ENCODE data around the gene ADGRG4.

Gene ADGRG4

DNA sequence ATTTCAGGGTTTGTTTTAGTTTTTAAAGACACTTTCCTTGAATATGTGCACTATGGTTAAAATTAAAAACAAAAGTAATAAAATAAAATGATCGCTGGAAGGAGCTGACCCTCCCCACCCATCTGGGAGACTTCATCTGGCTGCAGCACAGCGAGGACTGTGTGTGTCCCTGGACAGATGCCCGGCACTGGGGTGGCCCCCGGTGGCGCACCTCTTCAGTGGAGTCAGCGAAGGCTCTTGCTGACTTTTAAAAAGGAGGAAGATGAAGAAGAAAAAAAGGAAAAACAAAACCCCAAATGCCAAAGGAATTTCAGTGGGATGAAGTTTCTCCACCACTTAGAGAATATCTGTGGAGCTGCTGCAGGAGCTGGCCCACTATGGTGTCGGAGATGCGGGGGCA, 5.4 kb upstream of the ADGRG4 start:
- no peak for DNase-seq

DNA sequence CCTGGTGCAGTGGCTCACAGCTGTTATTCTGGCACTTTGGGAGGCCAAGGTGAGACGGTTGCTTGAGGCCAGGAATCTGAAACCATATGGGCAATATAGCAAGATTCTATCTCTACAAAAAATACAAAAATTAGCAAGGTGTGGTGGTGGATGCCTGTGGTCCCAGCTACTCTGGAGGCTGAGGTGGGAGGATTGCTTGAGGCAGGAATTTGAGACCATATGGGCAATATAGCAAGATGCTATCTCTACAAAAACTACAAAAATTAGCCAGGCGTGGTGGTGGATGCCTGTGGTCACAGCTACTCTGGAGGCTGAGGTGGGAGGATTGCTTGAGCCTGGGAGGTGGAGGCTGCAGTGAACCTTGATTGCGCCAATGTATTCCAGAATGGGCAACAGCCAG, 2.3 kb downstream of the ADGRG4 start:
- DNase-seq = no peak

DNA sequence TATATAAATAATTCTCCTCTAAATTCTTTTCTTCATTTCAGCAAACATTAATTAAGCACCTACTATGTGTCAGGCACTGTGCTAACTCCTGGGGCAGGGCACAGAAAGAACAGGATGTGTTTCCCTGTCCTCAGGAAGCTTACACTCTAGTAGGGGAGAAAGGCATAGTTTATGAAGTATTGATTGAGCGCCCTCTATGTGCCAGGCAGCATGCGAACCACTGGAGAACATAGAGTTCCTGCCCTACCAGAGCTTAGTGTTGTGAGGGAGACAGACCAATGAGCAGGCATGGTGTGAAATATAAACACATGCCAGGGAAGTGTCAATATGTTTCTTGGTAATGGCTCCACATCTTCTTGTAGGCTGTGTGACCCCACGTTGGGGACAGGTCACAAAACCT, 3.7 kb downstream of the ADGRG4 start:
- no peak for DNase-seq

DNA sequence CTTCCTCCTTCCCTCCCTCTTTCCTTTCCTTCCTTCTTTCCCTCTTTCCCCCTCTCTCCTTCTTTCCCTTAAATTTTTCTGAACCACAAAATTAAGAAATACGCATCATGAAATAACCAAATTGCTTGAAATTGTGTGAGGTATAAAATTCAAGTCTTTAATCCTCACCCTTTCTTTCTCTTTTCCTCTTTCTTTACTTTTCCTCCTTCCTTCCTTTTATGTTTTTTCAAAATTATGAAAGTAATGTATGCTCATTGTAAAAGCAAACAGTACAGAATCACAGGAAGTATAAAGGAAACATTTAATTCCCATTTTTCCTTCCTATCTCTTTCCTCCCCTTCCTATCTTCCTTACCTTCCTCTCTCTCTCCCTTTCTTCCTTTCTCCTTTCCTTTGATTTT, 5.4 kb downstream of the ADGRG4 start:
- no peak for DNase-seq

DNA sequence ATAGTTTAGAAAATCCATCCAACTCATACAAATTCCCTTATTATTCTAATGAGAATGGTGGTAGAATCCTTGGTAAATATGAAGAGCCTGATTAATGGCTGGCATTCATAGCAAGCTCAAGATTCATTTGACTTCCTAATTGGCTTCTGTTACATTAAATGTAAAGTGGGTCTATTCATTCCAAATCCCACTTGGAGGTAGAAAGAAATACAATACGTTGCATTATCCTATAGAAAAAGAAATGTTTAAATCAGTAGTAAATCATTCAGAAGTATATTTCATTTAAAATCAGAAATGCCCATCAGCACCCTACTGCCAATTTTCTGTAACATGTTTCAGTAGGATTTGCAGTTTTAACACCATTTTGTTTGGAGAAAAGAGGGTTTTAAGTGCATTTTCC, 6.7 kb downstream of the ADGRG4 start:
- DNase-seq = no peak

DNA sequence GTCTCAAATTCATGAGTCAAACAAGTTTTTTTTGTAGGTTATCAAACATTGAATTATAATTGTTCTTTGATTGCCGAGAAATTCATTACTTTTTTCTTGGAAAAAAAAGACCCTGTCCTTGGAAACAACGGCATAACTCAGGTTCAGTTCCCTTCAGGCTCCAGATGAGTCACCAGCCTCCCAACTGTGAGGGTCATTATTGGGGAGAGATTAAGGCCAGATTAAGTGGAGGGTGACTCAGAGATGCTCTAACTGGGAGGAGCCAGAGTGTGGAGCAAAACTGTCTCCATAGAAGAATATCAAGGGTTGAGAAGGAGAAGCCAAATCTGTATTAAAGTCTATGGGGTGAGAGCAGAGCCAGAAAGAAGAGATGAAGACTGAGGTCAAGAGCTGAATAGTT, 9.6 kb downstream of the ADGRG4 start:
- DNase-seq = peak; percentile 21

DNA sequence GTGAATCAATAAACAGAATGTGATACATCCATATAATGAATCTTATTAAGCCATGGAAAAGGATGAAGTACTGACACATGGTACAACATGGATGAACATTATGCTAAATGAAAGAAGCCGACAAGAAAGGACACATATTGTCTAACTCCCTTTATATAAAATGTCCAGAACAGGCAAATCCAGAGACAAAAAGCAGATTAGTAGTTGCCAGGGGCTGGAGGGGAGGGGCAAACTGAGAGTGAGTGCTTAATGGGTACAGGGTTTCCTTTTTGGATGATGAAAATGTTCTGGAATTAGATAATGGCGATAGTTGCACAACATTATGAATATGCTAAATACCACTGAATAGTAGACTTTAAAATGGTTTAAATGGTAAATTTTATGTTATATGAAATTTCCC, 17.4 kb downstream of the ADGRG4 start:
- DNase-seq = peak; percentile 38

DNA sequence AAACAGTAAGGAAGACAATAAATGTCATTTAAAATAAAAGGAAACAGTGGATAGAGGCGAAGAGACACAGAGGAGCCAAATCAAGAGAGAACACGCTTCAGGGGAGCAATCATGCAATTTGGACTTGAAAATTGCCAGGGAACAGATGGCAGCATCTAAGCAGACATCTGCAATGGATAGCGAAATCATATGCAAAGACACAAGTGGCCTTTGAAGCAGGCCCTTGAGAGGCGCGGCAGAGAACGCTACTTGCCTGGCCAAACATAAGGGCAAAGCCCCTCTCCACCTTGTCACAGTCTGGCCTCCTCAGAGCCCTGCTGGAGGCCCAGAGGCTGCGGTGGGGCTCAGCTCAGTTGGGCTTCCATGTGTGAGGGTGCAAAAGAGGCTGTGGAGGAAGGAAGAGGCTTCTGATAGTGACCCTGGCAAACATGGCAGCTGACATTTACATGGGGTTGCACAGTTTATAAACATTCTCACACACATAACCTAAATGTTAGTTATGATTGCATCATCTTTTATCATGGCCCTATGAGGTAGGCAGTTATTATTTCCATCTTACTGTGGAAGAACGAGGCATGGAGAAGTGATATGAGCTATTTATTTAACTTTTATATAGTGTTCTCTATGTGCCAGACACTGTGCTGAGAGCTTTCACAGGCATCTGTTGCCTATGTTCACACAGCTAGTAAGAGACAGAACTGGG, 18.3 kb downstream of the ADGRG4 start:
- peak; percentile 96 for DNase-seq

DNA sequence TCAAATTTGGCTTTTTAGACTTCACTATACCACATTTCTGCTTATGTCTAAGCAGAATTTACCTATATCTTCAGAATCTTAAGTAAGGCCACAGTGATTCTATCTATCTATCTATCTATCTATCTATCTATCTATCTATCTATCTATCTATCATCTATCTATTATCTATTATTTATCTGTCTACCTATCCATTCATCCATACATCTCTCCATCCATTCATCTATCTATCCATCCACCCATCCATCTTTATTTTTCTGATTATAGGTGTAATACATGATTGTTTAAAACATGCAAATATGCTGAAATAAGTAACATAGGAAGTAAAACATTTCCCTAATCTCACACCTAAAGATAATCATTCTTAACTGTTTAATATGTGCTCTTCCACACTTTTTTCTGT, 18.8 kb downstream of the ADGRG4 start:
- DNase-seq = no peak

DNA sequence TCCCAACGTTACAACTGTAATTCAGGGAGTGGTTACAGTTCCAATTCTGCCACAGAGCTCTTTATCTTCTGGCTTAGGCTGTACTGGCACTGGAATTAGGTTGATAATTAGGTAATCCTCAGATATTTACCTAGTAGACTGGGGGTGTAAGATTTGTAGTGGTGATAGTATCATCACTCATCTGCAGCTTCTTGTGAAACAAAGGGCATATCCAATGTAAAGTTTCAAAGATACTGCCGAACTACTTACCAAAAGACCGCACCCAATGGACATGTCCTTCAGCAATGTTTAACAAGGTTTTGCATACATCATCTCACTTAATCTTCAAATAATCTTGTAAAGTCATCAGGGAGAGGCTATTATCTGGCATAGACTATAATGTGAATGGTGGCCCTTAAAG, 20.8 kb downstream of the ADGRG4 start:
- no peak for DNase-seq

DNA sequence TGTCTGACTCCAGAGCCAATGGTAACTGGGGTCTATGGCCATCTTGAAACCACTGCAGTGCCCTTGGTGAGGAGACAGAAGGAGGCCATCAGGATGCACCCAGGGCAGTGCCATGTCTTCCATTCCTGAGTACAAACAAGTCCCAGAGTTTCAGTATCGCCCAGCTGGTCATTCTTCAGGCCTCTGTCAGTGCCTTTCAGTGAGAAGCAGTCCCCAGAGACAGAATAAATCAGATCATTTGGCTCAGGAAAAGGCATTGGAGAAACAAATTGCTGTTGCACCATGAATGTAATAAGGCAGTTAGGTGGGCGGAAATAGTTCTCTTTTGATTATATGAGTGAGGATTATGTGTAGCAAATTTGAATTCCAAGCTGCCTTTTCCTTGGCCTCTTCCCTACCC, 21.3 kb downstream of the ADGRG4 start:
- DNase-seq = peak; percentile 30

DNA sequence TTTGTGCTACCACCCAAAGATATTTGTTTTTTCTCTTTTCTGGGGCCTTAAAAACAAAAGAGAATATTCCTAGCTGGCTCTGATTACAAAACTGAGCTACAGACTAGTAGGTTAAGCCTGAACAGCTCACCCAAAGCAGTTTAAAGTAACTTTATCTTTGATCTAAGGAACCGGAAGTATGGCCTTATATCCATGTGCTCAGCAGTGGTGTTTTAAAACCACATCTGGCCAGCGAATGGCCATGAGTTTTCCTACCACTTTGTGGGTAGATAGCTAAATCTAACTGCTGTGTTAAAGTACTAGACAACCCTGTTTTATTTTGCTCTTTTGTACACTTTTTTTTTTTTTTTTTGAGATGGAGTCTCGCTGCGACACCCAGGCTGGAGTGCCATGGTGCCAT, 24.6 kb downstream of the ADGRG4 start:
- no peak for DNase-seq

DNA sequence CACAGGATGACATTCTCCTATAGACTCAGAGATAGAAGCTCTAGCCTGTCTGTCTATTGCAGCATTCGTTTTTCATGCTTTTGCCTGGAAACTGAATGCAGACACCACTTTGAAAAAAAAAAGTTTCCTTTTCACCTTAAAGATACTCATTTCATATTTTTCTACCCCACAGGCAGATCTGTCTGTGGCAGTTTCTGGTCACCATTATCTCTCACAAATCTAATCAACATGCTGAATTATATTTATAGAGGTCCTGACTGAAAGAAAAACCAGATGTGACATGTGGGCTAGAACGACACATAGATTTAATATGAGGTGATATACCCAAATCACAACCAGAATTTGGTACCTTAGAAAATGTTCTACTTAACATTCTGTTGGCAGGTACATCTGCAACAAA, 28.2 kb downstream of the ADGRG4 start:
- DNase-seq = no peak

DNA sequence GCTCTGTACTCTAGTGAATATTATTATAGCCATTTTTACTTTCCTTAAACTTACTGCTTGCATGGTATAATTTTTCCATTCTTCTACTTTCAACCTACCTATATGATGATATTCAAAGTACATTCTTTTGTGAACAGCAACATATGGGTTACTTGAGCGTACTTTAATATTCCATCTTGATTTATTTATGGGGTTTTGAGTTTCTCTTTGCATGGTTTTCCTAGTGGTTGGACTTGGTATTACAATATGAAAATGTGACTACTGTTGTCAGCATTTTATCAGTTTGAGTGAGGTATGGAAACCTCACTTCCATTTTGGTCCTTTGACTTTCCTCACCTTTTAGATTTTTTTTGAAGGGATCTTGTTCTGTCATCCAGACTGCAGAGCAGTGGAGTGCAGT, 35.9 kb downstream of the ADGRG4 start:
- DNase-seq = no peak

DNA sequence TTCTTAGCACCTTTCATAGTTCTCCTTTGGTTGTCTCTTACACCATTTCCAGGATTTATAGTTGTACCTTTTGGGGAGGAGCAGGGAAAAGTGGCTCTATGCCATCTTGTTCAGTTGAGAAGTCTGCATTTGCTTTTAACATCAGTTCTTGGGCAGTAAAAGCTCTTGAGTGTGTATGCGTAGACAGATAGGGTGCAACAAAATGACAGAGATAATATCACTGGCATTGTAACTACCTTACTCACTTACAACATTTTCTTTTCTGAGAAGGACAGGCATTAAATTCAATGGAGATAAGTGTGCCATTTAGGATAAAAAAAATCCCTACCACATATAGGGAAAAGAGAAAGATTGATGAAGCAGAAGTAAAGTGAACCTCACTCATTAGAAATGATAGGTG, 38.9 kb downstream of the ADGRG4 start:
- DNase-seq = no peak

DNA sequence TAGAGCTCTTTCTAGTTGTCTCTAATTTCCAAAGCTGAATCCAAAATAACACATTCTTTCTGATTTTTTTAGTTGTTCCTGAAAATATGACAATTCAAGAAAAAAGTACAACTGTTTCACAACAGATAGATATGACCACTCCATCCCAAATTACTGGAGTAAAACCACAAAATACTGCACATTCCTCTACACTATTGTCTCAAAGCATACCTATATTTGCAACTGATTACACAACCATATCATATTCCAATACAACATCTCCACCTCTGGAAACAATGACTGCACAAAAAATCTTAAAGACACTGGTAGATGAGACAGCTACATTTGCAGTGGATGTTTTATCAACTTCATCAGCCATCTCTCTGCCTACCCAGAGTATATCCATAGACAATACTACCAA, 43.6 kb downstream of the ADGRG4 start:
- DNase-seq = no peak

DNA sequence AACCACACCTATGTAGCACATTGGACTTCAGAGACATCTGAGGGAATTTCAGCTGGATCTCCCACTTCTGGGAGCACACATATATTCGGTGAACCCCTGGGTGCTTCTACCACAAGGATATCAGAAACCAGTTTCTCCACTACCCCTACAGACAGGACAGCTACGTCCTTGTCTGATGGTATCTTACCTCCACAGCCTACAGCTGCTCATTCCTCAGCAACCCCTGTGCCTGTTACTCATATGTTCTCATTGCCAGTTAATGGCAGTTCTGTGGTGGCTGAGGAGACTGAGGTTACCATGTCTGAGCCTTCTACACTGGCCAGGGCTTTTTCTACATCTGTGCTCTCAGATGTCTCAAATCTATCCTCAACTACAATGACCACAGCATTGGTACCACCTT, 45.7 kb downstream of the ADGRG4 start:
- no peak for DNase-seq

DNA sequence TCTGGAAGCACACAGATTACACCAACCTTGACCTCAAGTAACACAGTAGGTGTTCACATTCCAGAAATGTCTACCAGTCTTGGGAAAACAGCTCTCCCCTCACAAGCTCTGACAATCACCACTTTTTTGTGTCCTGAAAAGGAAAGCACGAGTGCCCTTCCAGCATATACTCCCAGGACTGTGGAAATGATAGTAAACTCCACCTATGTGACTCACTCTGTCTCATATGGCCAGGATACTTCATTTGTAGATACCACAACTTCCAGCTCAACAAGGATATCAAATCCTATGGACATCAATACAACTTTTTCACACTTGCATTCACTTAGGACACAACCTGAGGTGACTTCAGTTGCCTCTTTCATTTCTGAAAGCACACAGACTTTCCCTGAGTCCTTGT, 46.9 kb downstream of the ADGRG4 start:
- no peak for DNase-seq

DNA sequence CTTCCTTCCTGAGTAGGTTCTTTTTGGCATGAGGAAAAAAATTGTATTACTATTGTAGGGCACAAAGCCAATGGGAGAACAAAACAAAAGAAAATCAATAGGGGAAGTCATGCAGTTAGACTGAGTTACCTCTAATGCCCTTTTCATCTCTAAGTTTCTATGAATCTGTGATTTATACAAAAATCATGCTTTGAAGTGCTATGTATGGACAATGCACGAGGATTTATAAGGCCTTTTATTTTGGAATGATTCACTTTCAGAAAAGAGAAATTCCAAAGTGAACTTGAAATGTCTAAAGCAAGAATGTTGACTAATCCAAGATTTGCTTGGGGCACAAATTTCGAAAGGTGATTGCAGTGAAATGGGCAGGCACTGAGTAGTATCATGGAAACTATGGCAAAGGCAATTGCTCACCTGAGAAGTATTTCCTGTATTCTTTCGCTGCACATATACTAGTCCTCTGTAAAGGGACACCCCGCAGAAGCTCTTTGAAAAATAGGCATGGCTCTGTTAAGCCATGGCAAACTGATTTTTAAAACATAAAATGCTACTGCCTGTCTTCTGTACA, 52.8 kb downstream of the ADGRG4 start:
- DNase-seq = no peak

DNA sequence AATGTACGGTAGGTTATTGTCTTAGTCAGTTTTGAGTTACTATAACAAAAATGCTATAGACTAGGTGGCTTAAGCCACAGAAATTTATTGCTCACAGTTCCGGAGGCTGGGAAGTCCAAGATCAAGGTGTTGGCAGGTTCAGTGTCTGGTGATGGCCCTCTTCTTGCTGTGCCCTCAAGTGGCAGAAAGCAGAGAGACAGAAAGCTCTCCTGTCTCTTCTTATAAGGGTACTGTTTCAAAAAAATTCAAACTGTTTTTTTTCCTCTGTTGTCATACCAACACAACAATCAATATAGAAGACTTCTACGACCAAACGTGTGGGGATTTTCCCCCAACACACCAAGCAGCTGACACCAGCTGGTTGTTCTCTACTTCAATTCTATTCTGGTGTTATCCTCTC, 53.4 kb downstream of the ADGRG4 start:
- no peak for DNase-seq

DNA sequence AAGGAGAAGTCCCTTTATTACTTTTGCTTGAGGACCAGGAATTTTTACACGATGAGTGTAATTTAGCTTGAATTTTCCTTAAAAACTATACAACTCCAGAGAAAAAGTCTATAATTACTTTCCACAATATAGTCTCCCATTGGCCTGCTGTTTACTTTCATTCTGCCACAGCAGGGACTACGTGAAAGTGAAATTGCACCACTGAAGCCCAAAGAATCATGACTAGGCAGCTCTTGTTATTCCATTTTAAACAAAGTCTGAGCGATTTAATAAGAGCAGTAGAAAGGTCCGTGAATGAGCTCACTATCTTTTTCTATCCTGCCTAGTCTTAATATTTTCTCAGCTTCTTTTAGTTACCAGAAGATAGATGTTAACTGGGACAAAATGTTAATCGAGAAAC, 68.6 kb downstream of the ADGRG4 start:
- no peak for DNase-seq

DNA sequence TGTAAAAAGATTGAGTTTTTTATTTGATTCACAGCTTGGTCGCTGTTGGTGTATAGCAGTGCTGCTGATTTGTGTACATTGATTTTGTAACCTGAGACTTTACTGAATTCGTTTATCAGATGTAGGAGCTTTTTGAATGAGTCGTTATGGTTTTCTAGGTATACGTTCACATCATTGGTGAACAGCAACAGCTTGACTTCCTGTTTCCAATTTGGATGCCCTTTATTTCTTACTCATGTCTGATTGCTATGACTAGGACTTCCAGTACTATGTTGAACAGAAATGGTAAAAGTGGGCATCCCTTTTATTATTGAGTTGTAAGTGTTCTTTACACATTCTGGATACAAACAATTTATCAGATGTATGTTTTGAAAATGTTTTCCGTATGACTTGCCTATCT, 76.0 kb downstream of the ADGRG4 start:
- no peak for DNase-seq

DNA sequence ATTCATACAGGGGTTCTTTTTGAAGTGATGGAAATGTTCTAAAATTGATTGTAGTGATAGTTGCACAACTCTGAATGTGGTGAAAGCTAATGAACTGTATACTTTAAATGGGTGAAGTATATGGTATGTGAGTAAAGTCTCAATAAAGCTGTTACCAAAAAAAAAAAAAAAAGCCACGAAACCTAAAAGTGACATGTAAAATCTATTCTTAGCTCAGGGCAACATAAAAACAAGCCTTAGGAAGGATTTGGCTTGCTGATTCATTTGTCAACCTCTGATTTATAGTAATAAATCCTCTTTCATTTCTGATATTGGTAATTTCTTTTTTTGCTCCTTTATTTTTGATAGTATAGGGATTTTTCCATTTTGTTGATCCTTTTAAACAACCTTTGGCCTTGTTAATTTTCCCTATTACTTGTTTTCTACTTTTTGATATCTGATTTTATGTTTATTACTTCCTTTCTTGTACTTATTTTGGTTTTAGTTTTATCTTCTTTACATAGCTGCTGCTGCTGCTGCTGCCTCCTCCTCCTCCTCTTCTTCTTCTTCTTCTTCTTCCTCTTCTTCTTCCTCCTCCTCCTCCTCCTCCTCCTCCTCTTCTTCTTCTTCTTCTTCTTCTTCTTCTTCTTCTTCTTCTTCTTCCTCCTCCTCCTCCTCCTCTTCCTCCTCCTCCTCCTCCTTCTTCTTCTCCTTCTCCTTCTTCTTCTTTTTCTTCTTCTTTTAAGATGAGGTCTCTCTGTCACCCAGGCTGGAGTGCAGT, 79.4 kb downstream of the ADGRG4 start:
- no peak for DNase-seq

DNA sequence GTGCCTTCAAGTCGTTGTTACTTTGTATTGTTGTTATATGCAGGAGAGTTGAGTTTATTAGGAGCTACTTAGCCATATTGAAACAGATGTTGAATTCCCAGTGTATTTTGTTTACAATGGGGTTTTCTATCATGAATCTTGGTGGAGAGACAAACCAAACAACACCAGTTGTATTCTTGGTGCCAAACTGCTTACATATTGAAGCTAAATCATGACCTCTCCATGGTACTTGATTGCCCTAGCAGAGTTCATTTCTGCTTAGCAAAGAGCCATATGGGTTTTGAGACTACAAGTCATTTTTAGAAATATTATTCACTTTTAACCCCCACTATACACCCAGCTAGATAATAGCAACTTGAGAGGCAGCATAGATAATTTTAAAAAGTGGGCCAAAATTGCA, 85.4 kb downstream of the ADGRG4 start:
- DNase-seq = no peak

DNA sequence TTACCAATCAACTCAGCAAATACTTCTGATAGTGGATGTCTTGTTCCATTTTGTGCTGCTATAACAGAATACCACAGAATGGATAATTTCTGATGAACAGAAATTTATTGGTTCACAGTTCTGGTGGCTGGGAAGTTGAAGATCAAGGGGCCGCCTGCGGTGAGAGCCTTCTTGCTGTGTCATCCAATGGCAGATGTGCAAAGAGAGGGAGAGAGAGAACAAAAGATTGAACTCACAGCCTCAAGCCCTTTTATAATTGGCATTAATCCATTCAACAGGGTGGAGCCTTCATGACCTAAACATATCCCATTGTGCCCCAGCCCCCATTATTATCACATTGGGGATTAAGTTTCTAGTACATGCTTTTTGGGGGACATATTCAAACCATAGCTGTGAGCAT, 86.1 kb downstream of the ADGRG4 start:
- DNase-seq = no peak
